C1 segment of cervical spinal cord (tissue), 14 donors: ENCODE measurements around the gene COL17A1.
A peak's percentile ranks its signal among the peaks of the same experiment; 100 is the strongest.

ENCODE experiments used
- DNase-seq, 14 donors: peaks; one replicate each; lab custom pipeline; 2025; lab: John Stamatoyannopoulos, UW

The COL17A1 gene

GRCh38 chr10:104033966-104034365 lies 51.7 kb downstream of the COL17A1 start:
- DNase-seq, result peak in 1 of 14 donors; percentile 48

DNA sequence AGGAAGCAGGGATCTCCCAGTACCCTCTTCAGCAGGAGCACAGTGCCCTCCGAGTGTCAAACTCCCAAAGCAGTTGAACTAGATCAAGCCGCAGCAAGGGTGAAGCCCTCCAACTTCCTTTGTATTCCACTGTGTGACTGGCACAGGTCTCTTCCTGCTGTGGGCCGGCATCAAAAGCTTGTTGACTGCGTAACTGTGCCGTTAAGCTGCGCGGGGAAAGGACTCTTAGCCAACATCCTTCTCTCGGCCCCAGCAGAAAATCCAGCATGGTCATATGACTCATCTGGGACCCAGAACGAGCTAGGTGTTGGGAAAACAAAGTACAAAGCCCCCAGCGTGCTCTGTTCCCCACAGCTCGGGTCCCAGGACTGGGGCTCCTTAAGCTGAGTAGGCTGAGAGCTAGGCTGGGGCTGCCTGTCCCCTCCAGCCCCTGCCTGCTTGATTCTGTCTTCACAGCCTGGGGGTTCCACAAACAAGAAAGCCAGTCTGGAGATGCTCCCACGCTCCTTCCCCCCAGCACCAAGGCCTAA lies 52.2 kb downstream of the COL17A1 start:
- DNase-seq, result peak in 1 of 14 donors; percentile 48

DNA sequence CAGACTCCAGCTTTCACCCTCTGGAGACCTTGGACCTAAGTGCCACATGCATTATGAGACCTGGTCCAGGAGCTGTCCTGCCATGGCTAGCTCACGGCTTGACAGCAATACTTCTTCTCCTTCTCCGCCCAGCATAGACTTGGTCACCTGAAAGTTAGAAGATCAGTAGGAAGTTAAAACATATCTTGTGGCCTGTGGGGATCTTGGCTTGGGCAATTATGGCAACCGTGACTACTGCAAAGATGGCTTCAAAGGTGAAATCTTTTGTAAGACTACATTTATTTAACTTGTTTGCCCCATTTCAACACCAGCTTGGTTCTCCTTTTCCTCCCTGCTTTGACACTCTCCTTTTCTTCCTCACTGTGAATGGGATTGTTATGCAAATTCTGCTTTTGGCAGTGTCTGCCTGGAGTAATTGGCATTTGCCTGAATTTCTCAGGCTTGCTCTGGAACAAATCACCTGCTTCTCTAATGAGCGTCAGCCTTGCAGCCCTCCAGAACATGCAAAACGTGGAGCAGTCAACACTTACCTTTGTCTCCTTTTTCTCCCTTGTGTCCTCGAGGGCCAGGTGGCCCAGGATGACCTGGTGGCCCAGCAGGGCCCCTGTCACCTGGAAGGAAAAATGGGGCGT lies 53.4 kb downstream of the COL17A1 start:
- no peak for DNase-seq

DNA sequence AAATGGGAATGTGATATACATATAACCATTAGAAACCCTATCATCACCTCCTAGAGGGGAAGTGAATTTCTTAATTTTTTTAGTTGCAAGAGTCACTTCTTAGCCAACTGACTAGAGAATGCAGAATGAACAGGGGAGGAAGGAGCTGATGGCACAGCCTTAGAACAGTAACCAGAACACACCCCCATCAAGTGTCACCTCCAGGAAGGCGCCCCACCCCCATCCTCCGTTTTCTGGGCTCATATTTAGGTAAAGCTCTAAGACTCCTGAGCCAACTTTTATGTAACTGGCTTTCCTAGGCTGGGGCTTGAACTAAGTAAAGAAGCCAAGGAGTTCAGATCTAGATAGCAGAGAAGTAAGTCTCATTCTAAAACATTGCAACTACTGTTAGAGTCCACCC lies 54.0 kb downstream of the COL17A1 start:
- no peak for DNase-seq

DNA sequence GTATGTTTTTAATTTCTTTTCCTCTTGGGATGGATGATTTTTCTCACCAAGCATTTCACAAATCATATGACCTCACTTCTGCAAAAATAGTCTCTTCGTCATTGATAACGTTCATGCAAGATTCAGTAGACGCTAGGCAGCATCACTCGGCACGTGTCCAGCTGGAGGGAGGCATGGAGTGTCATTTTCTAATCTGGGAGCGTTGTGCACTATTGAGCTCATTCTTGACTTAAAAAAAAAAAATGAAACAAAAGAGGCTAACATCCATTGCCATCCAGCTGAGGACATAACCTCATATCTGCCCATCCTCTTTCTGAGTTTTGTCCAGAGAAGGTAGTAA lies 56.2 kb downstream of the COL17A1 start:
- DNase-seq, result peak in 4 of 14 donors; percentile 24 to 87 (median 65)

GRCh38 chr10:104028823-104029520 lies 56.7 kb downstream of the COL17A1 start:
- DNase-seq, result peak in 1 of 14 donors; percentile 57

GRCh38 chr10:104028146-104028545 lies 57.5 kb downstream of the COL17A1 start:
- DNase-seq, result peak in 2 of 14 donors; percentile 27

- DNase-seq, result no peak
Observed at GRCh38 chr10:104026762-104027161, 58.9 kb downstream of the COL17A1 start.

DNA sequence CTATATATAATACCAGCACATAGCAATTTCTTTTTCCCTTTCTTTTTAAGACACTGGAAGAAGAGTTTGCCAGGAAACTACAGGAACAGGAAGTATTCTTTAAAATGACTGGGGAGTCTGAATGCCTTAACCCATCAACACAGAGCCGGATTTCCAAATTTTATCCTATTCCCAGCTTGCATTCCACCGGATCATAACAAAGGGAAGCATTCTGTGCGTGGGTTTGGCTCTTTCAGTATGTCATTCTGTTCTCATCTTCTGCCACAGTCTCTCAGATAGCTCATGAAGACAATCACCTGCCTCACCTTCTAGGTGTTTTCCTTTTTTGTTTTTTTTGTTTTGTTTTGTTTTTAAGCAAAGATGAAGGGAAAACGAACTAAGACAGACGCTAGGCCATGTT lies 60.2 kb downstream of the COL17A1 start:
- DNase-seq, result no peak

- DNase-seq, result no peak
Observed at GRCh38 chr10:104022026-104022425, 63.7 kb downstream of the COL17A1 start.

DNA sequence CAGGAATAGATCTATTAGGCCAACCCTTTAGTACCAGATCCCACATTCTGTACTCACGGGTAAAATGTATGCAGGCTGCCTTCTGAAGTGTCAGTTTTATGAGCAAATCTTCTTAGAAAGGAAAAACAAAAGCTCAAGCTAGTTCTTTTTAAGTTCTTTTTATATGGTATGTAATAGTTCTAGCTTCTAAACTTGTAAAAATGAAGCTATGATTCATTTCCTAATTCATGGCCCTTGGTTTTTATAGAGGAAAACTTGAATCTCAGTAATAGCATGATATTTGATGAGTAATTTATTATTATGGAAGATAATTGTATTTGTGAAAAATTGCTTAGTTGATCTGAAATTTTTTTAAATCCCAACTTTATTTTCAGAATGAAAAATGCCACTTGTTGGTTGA lies 64.4 kb downstream of the COL17A1 start:
- no peak for DNase-seq

GRCh38 chr10:104020020-104020419 lies 65.7 kb downstream of the COL17A1 start:
- no peak for DNase-seq

- no peak for DNase-seq
Observed at GRCh38 chr10:104018471-104018870, 67.2 kb downstream of the COL17A1 start.

DNA sequence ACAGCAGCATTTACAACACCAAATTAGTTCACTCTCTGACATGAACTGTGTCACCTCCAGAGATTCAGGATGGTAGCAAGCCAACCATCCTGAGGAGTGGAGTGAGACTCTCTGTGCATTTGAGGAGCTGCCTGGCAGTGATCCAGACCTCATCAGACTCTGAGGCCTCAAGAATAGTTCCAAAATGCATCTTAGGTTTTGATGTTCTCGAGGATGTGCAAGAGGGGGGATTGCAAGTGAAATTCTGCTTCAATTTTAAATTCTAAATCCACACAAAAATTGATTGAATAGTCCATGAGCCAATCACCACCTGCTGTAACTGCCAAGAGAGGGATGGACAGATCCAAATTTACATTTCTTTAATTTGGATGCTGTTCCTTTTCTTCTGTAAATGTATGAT lies 69.0 kb downstream of the COL17A1 start:
- no peak for DNase-seq

DNA sequence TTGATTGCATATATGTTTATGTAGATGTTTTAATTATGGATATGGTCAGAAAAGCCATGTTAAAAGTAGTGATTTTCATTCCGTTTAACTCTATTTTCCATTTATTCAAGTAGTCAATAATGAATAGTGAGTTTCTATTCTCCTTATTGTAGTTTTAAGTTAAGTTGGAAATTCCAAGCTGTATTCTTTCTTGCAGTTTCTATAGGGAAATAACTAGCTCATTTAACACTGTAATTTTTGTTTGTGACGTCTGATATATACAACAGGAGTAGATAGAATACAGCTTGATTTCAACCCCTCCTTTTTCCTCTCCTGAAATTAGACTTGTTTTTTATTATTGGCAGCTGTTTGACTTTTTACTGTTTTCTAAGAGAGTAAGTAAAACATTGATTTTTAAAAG lies 71.5 kb downstream of the COL17A1 start:
- DNase-seq, result no peak

DNA sequence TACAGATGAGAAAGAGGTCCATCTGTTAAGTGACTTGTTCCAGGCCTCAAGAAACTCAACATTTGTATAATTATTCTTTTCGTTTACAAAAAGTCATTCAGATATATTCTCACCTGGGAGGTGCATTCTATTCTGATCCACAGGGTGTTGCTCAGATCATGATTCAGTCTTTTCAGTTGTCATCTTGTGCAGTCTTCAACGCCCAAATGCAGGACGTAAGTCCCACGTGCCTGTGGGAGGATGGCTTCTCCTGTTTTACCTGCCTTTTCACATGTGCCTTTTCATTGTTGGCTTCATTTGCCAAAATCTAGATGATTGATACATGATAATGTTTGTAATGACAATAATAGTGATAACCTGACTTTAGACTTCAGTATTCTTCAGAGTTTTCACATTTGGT lies 72.2 kb downstream of the COL17A1 start:
- DNase-seq, result no peak

DNA sequence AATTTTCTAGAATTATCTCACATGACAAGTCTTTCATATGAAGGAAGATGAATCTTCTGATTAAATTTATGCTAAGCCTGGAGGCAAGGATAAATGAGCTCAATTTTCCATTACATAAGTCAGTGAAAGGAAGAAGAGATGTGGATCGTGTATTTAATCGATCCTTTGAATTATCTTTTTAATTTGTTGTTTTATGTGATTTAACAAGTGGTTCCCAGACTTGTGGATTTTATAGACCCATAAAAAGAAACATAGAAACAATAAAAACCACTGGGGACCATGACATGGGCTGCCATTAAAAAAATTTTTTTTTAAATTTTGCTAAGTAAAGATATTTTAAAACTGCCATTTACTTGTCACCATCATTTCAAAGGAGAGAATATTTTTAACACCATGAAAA lies 73.8 kb downstream of the COL17A1 start:
- no peak for DNase-seq

DNA sequence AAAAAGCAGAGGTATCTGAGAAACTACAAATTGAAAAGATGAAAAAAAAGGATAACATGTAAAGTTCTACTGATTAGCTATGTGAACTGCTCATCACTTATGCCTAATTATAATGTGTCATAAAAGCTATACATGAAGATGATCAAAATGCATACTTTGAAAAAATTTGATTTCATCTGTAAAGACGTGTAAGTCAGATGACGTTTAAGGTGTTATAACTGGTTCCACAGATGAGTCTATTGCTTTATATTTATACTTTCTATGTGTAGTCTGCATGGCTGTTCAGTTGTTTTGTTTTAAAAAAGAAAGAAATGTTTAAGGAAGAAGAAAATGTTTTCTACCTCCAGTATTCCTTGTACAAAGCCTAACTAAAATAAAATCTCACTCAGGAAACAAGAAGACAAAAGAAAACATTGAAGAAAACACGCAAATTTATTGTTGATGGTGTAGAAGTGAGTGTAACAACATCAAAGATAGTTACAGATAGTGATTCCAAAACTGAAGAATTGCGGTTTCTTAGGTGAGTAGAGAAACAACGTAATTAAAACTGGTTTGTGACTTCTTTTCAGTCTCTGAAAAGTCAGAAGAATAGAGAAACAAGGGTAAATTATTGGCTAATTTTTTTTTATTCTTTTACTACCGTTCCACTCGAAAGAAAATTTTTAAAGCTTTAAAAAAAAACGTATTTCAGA lies 80.4 kb downstream of the COL17A1 start:
- DNase-seq, result no peak

DNA sequence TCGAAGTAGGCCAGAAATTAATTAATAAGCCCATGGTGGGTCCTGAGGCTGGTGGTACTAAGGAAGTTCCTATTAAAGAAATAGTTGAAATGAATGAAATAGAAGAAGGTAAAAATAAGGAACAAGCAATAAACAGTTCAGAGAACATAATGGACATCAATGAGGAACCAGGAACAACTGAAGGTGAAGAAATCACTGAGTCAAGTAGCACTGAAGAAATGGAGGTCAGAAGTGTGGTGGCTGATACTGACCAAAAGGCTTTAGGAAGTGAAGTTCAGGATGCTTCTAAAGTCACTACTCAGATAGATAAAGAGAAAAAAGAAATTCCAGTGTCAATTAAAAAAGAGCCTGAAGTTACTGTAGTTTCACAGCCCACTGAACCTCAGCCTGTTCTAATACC lies 82.8 kb downstream of the COL17A1 start:
- DNase-seq, result no peak

DNA sequence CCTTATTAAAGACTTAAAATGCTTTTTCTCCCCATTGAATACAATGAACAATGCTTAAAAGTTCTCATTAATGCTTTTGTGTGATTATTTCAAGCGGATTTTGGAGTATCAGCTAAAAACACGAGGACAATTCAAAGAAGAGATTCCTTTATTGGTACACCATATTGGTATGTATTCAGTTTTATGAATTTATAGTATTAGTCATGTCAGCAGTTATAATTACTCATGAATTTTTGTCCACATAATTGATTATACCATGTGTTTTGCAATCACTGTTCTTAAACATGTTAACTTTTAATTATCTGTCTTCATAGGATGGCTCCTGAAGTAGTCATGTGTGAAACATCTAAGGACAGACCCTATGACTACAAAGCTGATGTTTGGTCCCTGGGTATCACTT lies 86.9 kb downstream of the COL17A1 start:
- DNase-seq, result no peak

GRCh38 chr10:103995134-103995533 lies 90.5 kb downstream of the COL17A1 start:
- DNase-seq, result no peak

DNA sequence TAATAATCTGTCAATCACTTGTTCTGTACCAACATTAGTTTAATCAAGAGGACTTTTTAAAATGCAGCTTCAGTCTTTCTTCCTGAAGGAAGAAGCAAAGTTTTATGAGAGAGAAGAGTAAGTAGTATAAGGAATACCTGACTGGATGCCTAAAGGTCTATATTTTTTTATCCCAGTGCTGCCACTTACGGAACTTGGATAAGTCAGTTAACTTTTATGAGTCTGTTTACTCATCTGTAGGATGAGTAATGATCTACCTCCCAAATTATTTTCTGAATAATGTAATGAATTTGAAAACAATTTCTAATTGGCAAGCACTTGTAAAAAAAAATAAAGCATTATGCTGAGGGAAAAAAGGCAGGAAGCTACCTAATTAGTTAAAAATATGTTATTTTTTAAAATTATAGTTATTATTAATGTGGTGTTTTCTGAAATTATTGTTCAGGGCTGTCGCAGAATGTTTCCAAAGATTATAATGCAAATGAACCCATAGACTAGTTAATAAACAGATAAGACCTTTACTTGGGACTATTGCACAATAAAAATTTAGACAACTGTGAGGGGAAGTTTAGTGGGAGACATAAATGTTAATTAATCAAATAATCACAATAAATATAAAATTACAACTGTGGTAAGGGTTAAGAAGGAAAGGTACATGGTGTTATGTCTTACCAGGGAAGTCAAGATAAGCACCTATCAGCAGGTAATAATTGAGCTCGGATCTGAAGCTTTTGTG lies 94.1 kb downstream of the COL17A1 start:
- no peak for DNase-seq
